MCF 10A (cell line): ENCODE results near the gene FRMPD4. TPM values are rescaled to one million over a fixed set of nuclear protein-coding genes. Genes with fewer than 3 reads are reported as not detected.

Experiments used
- BruUV-seq: library from RNA; stranded (reverse); fragments of 400-500 nt; replicated peaks from 2 replicates; lab custom pipeline; 2021; lab: Mats Ljungman, UMichigan
- CTCF ChIA-PET: fragments of 300-600 bp; sonication (Branson Sonifier 250); formaldehyde crosslinking; extraction: SDS; loops from one replicate; lab custom pipeline; 2021; ENCODE audit warnings: antibody characterized with exemption, inconsistent platforms; lab: Yijun Ruan, JAX
- POLR2A ChIA-PET: fragments of 300-600, 350-650 bp; sonication (Branson Sonifier 250); formaldehyde crosslinking; extraction: SDS; loops from one replicate; lab custom pipeline; 2020; ENCODE audit warnings: antibody characterized with exemption, inconsistent platforms; lab: Yijun Ruan, JAX
- DNase-seq: peaks from one replicate; pipeline ENCODE4 v3.0.0-alpha.2; 2018; ENCODE audit not compliant: unreplicated experiment
- H3K27ac Mint-ChIP-seq: one replicate; pipeline ENCODE4 v1.8.0; 2022; ENCODE audit warnings: mild to moderate bottlenecking, low read depth, mixed read lengths; ENCODE audit not compliant: unreplicated experiment
- H3K27me3 Mint-ChIP-seq: one replicate; pipeline ENCODE4 v1.8.0; 2022; ENCODE audit warnings: mixed read lengths; ENCODE audit not compliant: insufficient read depth, unreplicated experiment
- H3K36me3 Mint-ChIP-seq: one replicate; pipeline ENCODE4 v1.8.0; 2022; ENCODE audit warnings: mild to moderate bottlenecking, moderate library complexity, mixed read lengths; ENCODE audit not compliant: insufficient read depth, unreplicated experiment
- H3K4me1 Mint-ChIP-seq: one replicate; pipeline ENCODE4 v1.8.0; 2022; ENCODE audit warnings: mixed read lengths; ENCODE audit not compliant: insufficient read depth, unreplicated experiment
- H3K4me3 Mint-ChIP-seq: one replicate; pipeline ENCODE4 v1.8.0; 2022; ENCODE audit warnings: mild to moderate bottlenecking, moderate library complexity, mixed read lengths; ENCODE audit not compliant: unreplicated experiment
- H3K9me3 Mint-ChIP-seq: one replicate; pipeline ENCODE4 v1.8.0; 2022; ENCODE audit warnings: mixed read lengths; ENCODE audit not compliant: unreplicated experiment
- intact Hi-C: fragments of 100-400 bp; cut with micrococcal nuclease; formaldehyde crosslinking; loops from 2 replicates; pipeline ENCODE4 v1.14.1; 2022
- total RNA-seq: library from RNA; stranded (reverse); gene quantifications from 2 replicates; pipeline ENCODE4 v1.2.3, GENCODE V29; 2022
- TF ChIP-seq, protein P1 (sequence below): fragments of 200-600 bp; IDR thresholded peaks from one replicate; pipeline ENCODE4 v1.8.0; 2022; ENCODE audit warnings: antibody characterized with exemption, mild to moderate bottlenecking; ENCODE audit not compliant: unreplicated experiment

FRMPD4 gene
- total RNA-seq, 1 experiment from 2014 or later, result not detected

DNA sequence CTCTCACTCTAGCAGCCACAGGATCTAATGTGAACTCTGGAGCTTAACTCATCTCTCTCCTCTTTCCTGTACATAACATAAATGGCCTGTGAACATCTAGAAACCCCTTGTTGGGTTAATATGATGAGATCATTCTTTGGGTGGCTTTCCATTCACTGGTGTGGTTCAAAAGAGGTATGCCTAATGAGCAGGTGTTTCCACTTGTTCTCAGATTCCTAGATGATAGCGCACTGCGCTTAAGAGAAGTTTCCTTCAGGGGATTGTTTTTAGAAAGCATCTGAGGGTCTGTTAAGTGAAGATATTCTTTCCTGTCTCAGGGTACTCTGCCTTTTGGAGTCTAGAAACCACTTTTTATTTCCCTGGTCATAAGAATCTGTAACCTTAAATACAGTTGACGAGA lies 32.5 kb downstream of the FRMPD4 start:
- Mint-ChIP-seq H3K27ac (no peak overlapping the region), H3K36me3 (no peaks in the 10 kb centered on the region), H3K27me3 (no peaks in the 10 kb centered on the region), H3K4me1 (no peaks in the 10 kb centered on the region), H3K9me3 (no peaks in the 10 kb centered on the region), H3K4me3 (no peak overlapping the region)
- TF ChIP-seq, protein P1, sequence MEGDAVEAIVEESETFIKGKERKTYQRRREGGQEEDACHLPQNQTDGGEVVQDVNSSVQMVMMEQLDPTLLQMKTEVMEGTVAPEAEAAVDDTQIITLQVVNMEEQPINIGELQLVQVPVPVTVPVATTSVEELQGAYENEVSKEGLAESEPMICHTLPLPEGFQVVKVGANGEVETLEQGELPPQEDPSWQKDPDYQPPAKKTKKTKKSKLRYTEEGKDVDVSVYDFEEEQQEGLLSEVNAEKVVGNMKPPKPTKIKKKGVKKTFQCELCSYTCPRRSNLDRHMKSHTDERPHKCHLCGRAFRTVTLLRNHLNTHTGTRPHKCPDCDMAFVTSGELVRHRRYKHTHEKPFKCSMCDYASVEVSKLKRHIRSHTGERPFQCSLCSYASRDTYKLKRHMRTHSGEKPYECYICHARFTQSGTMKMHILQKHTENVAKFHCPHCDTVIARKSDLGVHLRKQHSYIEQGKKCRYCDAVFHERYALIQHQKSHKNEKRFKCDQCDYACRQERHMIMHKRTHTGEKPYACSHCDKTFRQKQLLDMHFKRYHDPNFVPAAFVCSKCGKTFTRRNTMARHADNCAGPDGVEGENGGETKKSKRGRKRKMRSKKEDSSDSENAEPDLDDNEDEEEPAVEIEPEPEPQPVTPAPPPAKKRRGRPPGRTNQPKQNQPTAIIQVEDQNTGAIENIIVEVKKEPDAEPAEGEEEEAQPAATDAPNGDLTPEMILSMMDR, result no peak
- ChIA-PET POLR2A (no interaction called here), CTCF (interaction anchor here (0.6 to 0.8 kb wide), 2 partner anchors 12 to 13 kb away, joined by 3 read pairs; no protein-coding TSS in a partner anchor)
- intact Hi-C loops, result no loop called here
- DNase-seq, result no peak
- no TSS peak for BruUV-seq

DNA sequence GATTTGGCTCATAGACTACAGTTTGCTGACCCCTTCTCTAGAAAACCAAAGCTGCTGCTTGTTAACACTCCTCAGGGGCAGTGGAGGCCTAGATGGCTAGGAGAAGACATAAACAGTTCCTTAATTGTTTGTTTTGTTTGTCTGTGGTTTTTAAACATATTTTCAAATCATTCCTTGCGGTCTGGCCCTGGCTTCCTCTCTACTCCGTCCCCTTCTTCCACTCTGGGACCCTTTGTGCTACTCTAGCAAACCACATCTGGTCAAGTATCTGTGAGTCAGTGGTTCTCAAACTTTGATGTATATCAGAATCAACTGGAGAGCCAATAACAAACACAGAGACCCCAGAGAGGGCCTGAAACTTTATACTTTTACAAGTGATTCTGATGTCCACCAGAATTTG lies 36.1 kb downstream of the FRMPD4 start:
- no peak overlapping the region for H3K4me3 Mint-ChIP-seq
- CTCF ChIA-PET, result no interaction called here
- no peak overlapping the region for H3K27ac Mint-ChIP-seq
- no peak for DNase-seq
- H3K27me3 Mint-ChIP-seq, result no peaks in the 10 kb centered on the region
- no TSS peak for BruUV-seq
- POLR2A ChIA-PET, result interaction anchor here (0.6 kb wide), 1 partner anchor 96 kb away, joined by 3 read pairs; no protein-coding TSS in a partner anchor
- intact Hi-C loops, result no loop called here
- H3K9me3 Mint-ChIP-seq, result no peaks in the 10 kb centered on the region
- TF ChIP-seq, protein P1, result no peak
- no peaks in the 10 kb centered on the region for H3K36me3 Mint-ChIP-seq
- peaks cover 6% of the 10 kb centered on the region for H3K4me1 Mint-ChIP-seq

DNA sequence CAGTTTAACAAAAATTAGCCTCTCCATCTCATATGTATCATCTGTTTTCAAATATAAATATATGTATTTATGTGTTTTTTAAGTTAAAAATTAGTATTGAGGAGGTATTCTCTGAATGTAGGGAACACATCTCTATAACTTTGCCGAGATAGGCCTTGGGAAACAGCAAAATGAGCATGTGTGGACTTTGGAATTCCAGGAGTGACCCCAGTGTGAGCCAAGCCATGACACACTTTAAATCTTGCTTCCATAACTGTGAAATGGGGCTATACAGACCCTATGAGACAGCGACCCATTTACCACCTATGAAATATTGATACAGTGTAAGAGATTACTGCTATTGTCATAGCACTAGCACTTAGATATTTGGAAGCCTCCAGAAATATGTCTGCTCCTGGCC lies 58.8 kb downstream of the FRMPD4 start:
- DNase-seq, result no peak
- H3K4me3 Mint-ChIP-seq, result no peak overlapping the region
- H3K4me1 Mint-ChIP-seq, result no peaks in the 10 kb centered on the region
- no peak overlapping the region for H3K27ac Mint-ChIP-seq
- ChIA-PET POLR2A (no interaction called here), CTCF (no interaction called here)
- no peaks in the 10 kb centered on the region for H3K9me3 Mint-ChIP-seq
- BruUV-seq, result no TSS peak
- peaks cover 14% of the 10 kb centered on the region for H3K27me3 Mint-ChIP-seq
- TF ChIP-seq, protein P1, result no peak
- no peaks in the 10 kb centered on the region for H3K36me3 Mint-ChIP-seq
- intact Hi-C loops, result no loop called here

DNA sequence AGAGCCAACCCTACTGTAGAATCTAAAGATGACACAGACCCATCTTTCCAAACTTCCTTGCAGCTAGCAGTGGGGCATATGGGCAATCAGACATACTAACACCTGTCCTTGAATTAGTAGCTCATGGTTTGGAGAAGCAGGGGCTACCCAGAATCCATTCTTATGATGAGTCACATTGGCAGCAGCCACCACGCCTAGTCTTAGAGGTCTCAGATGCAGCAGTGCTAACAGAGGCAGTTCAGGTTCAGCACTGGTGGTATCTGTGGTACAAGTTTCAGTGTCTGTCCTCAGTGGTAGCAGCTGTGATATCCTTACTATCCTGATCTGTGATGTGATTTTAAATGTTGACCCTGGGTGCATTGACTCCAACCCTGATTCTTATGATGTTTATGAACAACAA lies 68.1 kb downstream of the FRMPD4 start:
- TF ChIP-seq, protein P1, result no peak
- no peaks in the 10 kb centered on the region for H3K9me3 Mint-ChIP-seq
- POLR2A ChIA-PET, result no interaction called here
- H3K27me3 Mint-ChIP-seq, result peaks cover 23% of the 10 kb centered on the region
- no peaks in the 10 kb centered on the region for H3K36me3 Mint-ChIP-seq
- CTCF ChIA-PET, result no interaction called here
- BruUV-seq, result no TSS peak
- no peak overlapping the region for H3K27ac Mint-ChIP-seq
- intact Hi-C loops, result no loop called here
- no peak for DNase-seq
- peaks cover 10% of the 10 kb centered on the region for H3K4me1 Mint-ChIP-seq
- H3K4me3 Mint-ChIP-seq, result no peak overlapping the region
